K562 (cell line): Measurements from ENCODE around the gene NUBP2. TPM values are rescaled to one million over a fixed set of nuclear protein-coding genes. Genes with fewer than 3 reads are reported as not detected.

Experiments
- ATAC-seq: fragments of 200-7000 bp; cut with Tn5 transposase; 3 replicates; pipeline ENCODE4 v1.9.1; 2020; ENCODE audit warnings: moderate library complexity
- BruUV-seq: library from RNA; stranded (reverse); fragments of 400-500 nt; replicated peaks from 2 replicates; lab custom pipeline; 2021; lab: Mats Ljungman, UMichigan
- CTCF ChIA-PET: fragments of 300-600 bp; formaldehyde crosslinking; extraction: SDS; loops from one replicate; lab custom pipeline; 2021; ENCODE audit warnings: low intra/inter-chr PET ratio; lab: Yijun Ruan, JAX
- POLR2A ChIA-PET: fragments of 300-600, 350-650 bp; sonication (Branson Sonifier 250); formaldehyde crosslinking; extraction: SDS; loops from one replicate; lab custom pipeline; 2021; ENCODE audit warnings: antibody characterized with exemption, inconsistent platforms; lab: Yijun Ruan, JAX
- DNase-seq, 4 experiments: peaks; one replicate each; pipeline versions ENCODE4 v3.0.0 to v3.0.0-alpha.2; 2011 to 2018; ENCODE audit warnings: low spot score in 3 of 4, mixed read lengths in 3 of 4; ENCODE audit errors: extremely low read depth in 1 of 4
- FAIRE-seq: peaks from 2 replicates; lab custom pipeline; 2011; peaks lifted over from hg19 to GRCh38; lab: Jason Lieb, UNC
- H2AFZ ChIP-seq: 2 replicates; pipeline ENCODE4 v1.6.0; 2011; ENCODE audit warnings: low read depth, low read length, control low read depth, inconsistent platforms
- H3K27ac ChIP-seq: fragments of 200-600 bp; 3 replicates; pipeline ENCODE4 v1.8.0; 2011; ENCODE audit warnings: low read depth, mild to moderate bottlenecking, control low read depth, inconsistent platforms, low read length, moderate library complexity, mixed read lengths; ENCODE audit errors: extremely low read depth
- H3K27me3 ChIP-seq, 2 experiments: fragments of 300-600 bp in 1 of 2; 2 replicates in 1 of 2; 3 replicates in 1 of 2; pipeline versions ENCODE4 v1.6.0 to v1.8.0; 2011; ENCODE audit warnings: inconsistent platforms in 2 of 2, low read length in 2 of 2, mild to moderate bottlenecking in 1 of 2, mixed read lengths in 1 of 2, moderate library complexity in 1 of 2; ENCODE audit not compliant: control insufficient read depth in 2 of 2, insufficient read depth in 2 of 2
- H3K36me3 ChIP-seq: fragments of 300-600 bp; 3 replicates; pipeline ENCODE4 v1.8.0; 2011; ENCODE audit warnings: mild to moderate bottlenecking, low read length, inconsistent platforms; ENCODE audit not compliant: control insufficient read depth, insufficient read depth
- H3K4me1 ChIP-seq, 2 experiments: fragments of 200-600 bp in 1 of 2; replicated peaks in 1 of 2; 2 replicates in 1 of 2; 3 replicates in 1 of 2; pipeline versions ENCODE4 v1.5.1 to v1.8.0; 2011; ENCODE audit warnings: inconsistent platforms in 2 of 2, low read length in 2 of 2, mild to moderate bottlenecking in 1 of 2, mixed read lengths in 1 of 2, moderate library complexity in 1 of 2; ENCODE audit not compliant: control insufficient read depth in 2 of 2, insufficient read depth in 2 of 2
- H3K4me2 ChIP-seq: 2 replicates; pipeline ENCODE4 v1.6.1; 2011; ENCODE audit warnings: low read length, control low read depth, inconsistent platforms, mixed read lengths; ENCODE audit not compliant: insufficient read depth
- H3K4me3 ChIP-seq: fragments of 200-600 bp; sonication (generic), shearing (Covaris generic); 2 replicates; pipeline ENCODE4 v1.5.1; 2016; ENCODE audit warnings: control low read depth, inconsistent platforms
- H3K79me2 ChIP-seq: fragments of 200-600 bp; 3 replicates; pipeline ENCODE4 v1.8.0; 2011; ENCODE audit warnings: low read length, inconsistent platforms; ENCODE audit not compliant: control insufficient read depth, insufficient read depth
- H3K9ac ChIP-seq, 2 experiments: 2 replicates each; pipeline versions ENCODE4 v1.6.0 to v1.6.1; 2011; ENCODE audit warnings: low read depth in 2 of 2, low read length in 2 of 2, control low read depth in 1 of 2, inconsistent platforms in 1 of 2, mild to moderate bottlenecking in 1 of 2, mixed read lengths in 1 of 2; ENCODE audit not compliant: insufficient read depth in 1 of 2
- H3K9me1 ChIP-seq: one replicate; pipeline ENCODE4 v1.6.0; 2011; ENCODE audit warnings: inconsistent platforms, mild to moderate bottlenecking, low read length, moderate library complexity; ENCODE audit not compliant: control insufficient read depth, insufficient read depth
- H3K9me3 ChIP-seq: replicated peaks from 2 replicates; pipeline ENCODE4 v1.5.1; 2011; ENCODE audit warnings: low read depth, low read length, inconsistent platforms; ENCODE audit not compliant: control insufficient read depth, insufficient read depth
- H4K20me1 ChIP-seq: replicated peaks from 2 replicates; pipeline ENCODE4 v1.6.1; 2011; ENCODE audit warnings: low read length, inconsistent platforms, mixed read lengths; ENCODE audit not compliant: control insufficient read depth, insufficient read depth
- BDP1 ChIP-seq: IDR thresholded peaks from 3 replicates; pipeline ENCODE4 v1.6.1; 2011; ENCODE audit not compliant: insufficient read length, insufficient read depth
- CXXC5 ChIP-seq: fragments of 250-450 bp; sonication (Bioruptor Pico); IDR thresholded peaks from 2 replicates; pipeline ENCODE4 v1.8.0; 2022; ENCODE audit warnings: inconsistent platforms, mild to moderate bottlenecking, moderate library complexity
- DNMT1 ChIP-seq: fragments of 450-650 bp; IDR thresholded peaks from 2 replicates; pipeline ENCODE4 v1.6.1; 2016; ENCODE audit warnings: antibody characterized with exemption, mild to moderate bottlenecking
- EP400 ChIP-seq: fragments of 450-650 bp; IDR thresholded peaks from 2 replicates; pipeline ENCODE4 v1.6.1; 2017; ENCODE audit warnings: antibody characterized with exemption, mild to moderate bottlenecking, moderate library complexity
- KDM1A ChIP-seq, 2 experiments: fragments of 450-650 bp; IDR thresholded peaks; 2 replicates each; pipeline ENCODE4 v1.6.1; 2016; ENCODE audit warnings: mild to moderate bottlenecking in 2 of 2
- SIN3B ChIP-seq: fragments of 450-650 bp; IDR thresholded peaks from 2 replicates; pipeline ENCODE4 v1.6.1; 2017; ENCODE audit warnings: low read depth, mild to moderate bottlenecking, moderate library complexity
- SMARCB1 ChIP-seq: IDR thresholded peaks from 2 replicates; pipeline ENCODE4 v1.6.1; 2011; ENCODE audit warnings: improper control_type of control experiment, low read depth; ENCODE audit not compliant: insufficient read length
- ZBTB1 ChIP-seq: sonication (generic); formaldehyde crosslinking; IDR thresholded peaks from 2 replicates; pipeline ENCODE4 v1.8.1; 2023; ENCODE audit warnings: missing genetic modification reagents, low read depth, mild to moderate bottlenecking, borderline replicate concordance
- ZBTB8A ChIP-seq: fragments of 450-650 bp; IDR thresholded peaks from 2 replicates; pipeline ENCODE4 v1.6.1; 2018; ENCODE audit warnings: mild to moderate bottlenecking, moderate library complexity; ENCODE audit not compliant: partially characterized antibody
- ZFP36 ChIP-seq: fragments of 150-350 bp; IDR thresholded peaks from 2 replicates; pipeline ENCODE4 v1.6.1; 2018; ENCODE audit warnings: low read length, low read depth; ENCODE audit not compliant: partially characterized antibody
- ZNF436 ChIP-seq: fragments of 250-450, 450-650 bp; sonication (Bioruptor Pico); formaldehyde crosslinking; IDR thresholded peaks from 2 replicates; pipeline ENCODE4 v1.7.0; 2020; ENCODE audit warnings: mild to moderate bottlenecking
- ZNF778 ChIP-seq: fragments of 450-650 bp; formaldehyde crosslinking; IDR thresholded peaks from 2 replicates; pipeline ENCODE4 v1.4.0; 2020; ENCODE audit warnings: mild to moderate bottlenecking, moderate library complexity
- WGBS: fragments of 100-300 bp; shearing (Covaris generic); methylation state at CpG from one replicate; pipeline ENCODE4 v1.1.6; 2016; ENCODE audit warnings: low coverage, mixed read lengths; ENCODE audit not compliant: insufficient coverage; ENCODE audit errors: missing lambda C conversion rate; 5-methylcytosine and 5-hydroxymethylcytosine counted together
- in situ Hi-C: fragments of 300-500 bp; cut with MboI; formaldehyde crosslinking; loops from 4 replicates; pipeline ENCODE4 v1.15.0; 2018; ENCODE audit warnings: inconsistent platforms, mixed read lengths
- intact Hi-C: fragments of 100-400 bp; cut with micrococcal nuclease; formaldehyde crosslinking; loops from 2 replicates; pipeline ENCODE4 v1.14.2; 2022
- polyA plus RNA-seq, 8 experiments: library from polyadenylated mRNA; depleted of rRNA in 4 of 8; stranded (reverse) in 5 of 8; unstranded in 3 of 8; fragments of >200 nt; fragmentation: Nextera tagmentation in 2 of 8; fragmentation: Illumina TruSeq in 1 of 8; extraction: Ambion mirVana in 2 of 8; extraction: Trizol in 1 of 8; gene quantifications; 2 replicates each; pipeline versions ENCODE4 v1.2.1 to v1.2.3, GENCODE V29; 2011 to 2014; ENCODE audit warnings: inconsistent platforms in 1 of 8, missing spikeins in 1 of 8
- total RNA-seq, 7 experiments: library from RNA; depleted of rRNA in 6 of 7; stranded (reverse); fragments of >200 nt in 6 of 7; fragmentation: Illumina TruSeq in 2 of 7; extraction: Trizol in 2 of 7; gene quantifications; 2 replicates each; pipeline versions ENCODE4 v1.2.1 to v1.2.3, GENCODE V29; 2011 to 2021; ENCODE audit warnings: low replicate concordance in 1 of 7
- TF ChIP-seq, protein P1 (sequence below), 2 experiments: fragments of 200-800 bp in 1 of 2; sonication (Bioruptor generic) in 1 of 2; sonication (generic) in 1 of 2; formaldehyde crosslinking in 1 of 2; IDR thresholded peaks in 1 of 2; conservative IDR thresholded peaks in 1 of 2; 2 replicates each; pipeline versions ENCODE4 v1.5.0 to v1.6.1; 2016 to 2020; ENCODE audit warnings: missing compliant biosample characterization in 1 of 2, missing genetic modification characterization in 1 of 2, missing genetic modification reagents in 1 of 2
- TF ChIP-seq, protein P2 (sequence below): sonication (generic); formaldehyde crosslinking; IDR thresholded peaks from 2 replicates; pipeline ENCODE4 v1.8.1; 2023; ENCODE audit warnings: mild to moderate bottlenecking, missing genetic modification reagents
- TF ChIP-seq, protein P3 (sequence below): sonication (generic); formaldehyde crosslinking; IDR thresholded peaks from 2 replicates; pipeline ENCODE4 v1.8.0; 2023; ENCODE audit warnings: mild to moderate bottlenecking, missing genetic modification reagents

Gene NUBP2
- total and polyA plus RNA-seq, 9 of the 15 experiments (the other 6 are each of a cell fraction or from before 2014, with no cell fraction given), result 1.8 to 115 (median 24.0) TPM

DNA sequence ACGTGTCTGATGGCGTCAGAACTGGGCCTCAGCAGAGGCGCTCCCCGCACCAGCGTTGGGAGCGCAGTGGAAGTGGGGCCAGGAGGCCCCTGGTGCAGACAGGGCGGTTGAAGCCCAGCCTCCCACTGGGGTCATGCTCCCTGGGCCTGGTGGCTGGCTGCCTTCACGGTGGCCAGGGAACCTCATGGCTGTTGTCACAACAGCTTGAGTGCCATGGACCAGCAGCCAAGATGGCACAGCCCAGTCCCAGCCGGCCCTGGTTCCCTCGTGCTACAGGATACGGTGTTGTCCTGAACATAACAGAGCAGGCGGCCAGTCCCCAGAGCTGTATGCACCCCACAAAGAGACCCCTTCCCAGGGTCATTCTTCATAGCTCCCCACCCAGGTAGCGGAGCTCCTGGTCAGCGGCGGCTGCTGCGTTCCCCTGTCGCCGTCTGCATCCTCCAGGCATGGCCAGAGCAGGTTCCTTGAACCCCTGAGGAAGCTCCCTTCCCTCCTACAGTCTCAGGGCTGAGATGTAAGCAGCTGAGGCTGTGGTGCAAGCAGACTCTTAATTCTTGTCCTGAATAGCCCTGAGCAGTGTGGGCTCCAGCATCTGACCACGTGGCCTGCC is 41.1 kb upstream of the NUBP2 start:
- in situ Hi-C loops (no loop called here), intact Hi-C loops (no loop called here)
- Histone ChIP-seq H3K36me3 (peaks cover 18% of the 10 kb centered on the region; the same call in 1 of the 3 replicates), H3K27me3 (no peaks in the 10 kb centered on the region; a peak in 1 of 5 replicates), H3K79me2 (no peaks in the 10 kb centered on the region), H3K4me1 (peaks cover 0 to 46% of the 10 kb centered on the region in 2 experiments; a peak in 2 of 5 replicates), H2AFZ (no peak overlapping the region), H3K9me1 (no peaks in the 10 kb centered on the region), H3K9ac (peak overlapping the region in 1 of 2 experiments; percentile 68; a peak in 1 of 4 replicates), H3K9me3 (peaks cover 15% of the 10 kb centered on the region), H3K4me3 (no peak overlapping the region), H3K27ac (no peak overlapping the region), H4K20me1 (no peaks in the 10 kb centered on the region), H3K4me2 (no peak overlapping the region)
- CTCF ChIA-PET, result no interaction called here
- no TSS peak for BruUV-seq
- no peak for FAIRE-seq
- DNase-seq, result no peak
- POLR2A ChIA-PET, result interaction anchor here (0.5 kb wide), 1 partner anchor 13 kb away, joined by 3 read pairs; no protein-coding TSS in a partner anchor
- WGBS, result 93% methylated on average over 19 of the region's 19 CpGs
- ATAC-seq, result no peak
- TF ChIP-seq KDM1A (IDR thresholded peaks at IDR 0.05), result no peak
- TF ChIP-seq ZNF778 (CRISPR knock-in tag), result no peak
- TF ChIP-seq, protein P1, sequence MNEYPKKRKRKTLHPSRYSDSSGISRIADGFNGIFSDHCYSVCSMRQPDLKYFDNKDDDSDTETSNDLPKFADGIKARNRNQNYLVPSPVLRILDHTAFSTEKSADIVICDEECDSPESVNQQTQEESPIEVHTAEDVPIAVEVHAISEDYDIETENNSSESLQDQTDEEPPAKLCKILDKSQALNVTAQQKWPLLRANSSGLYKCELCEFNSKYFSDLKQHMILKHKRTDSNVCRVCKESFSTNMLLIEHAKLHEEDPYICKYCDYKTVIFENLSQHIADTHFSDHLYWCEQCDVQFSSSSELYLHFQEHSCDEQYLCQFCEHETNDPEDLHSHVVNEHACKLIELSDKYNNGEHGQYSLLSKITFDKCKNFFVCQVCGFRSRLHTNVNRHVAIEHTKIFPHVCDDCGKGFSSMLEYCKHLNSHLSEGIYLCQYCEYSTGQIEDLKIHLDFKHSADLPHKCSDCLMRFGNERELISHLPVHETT (CRISPR knock-in tag; conservative IDR thresholded peaks at IDR 0.05 in 1 of 2, IDR thresholded peaks at IDR 0.05 in 1 of 2), result no peak
- TF ChIP-seq, protein P2, sequence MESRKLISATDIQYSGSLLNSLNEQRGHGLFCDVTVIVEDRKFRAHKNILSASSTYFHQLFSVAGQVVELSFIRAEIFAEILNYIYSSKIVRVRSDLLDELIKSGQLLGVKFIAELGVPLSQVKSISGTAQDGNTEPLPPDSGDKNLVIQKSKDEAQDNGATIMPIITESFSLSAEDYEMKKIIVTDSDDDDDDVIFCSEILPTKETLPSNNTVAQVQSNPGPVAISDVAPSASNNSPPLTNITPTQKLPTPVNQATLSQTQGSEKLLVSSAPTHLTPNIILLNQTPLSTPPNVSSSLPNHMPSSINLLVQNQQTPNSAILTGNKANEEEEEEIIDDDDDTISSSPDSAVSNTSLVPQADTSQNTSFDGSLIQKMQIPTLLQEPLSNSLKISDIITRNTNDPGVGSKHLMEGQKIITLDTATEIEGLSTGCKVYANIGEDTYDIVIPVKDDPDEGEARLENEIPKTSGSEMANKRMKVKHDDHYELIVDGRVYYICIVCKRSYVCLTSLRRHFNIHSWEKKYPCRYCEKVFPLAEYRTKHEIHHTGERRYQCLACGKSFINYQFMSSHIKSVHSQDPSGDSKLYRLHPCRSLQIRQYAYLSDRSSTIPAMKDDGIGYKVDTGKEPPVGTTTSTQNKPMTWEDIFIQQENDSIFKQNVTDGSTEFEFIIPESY, result no peak
- TF ChIP-seq ZBTB1, result no peak
- no peak for TF ChIP-seq SMARCB1
- TF ChIP-seq ZBTB8A, result no peak
- TF ChIP-seq, protein P3, sequence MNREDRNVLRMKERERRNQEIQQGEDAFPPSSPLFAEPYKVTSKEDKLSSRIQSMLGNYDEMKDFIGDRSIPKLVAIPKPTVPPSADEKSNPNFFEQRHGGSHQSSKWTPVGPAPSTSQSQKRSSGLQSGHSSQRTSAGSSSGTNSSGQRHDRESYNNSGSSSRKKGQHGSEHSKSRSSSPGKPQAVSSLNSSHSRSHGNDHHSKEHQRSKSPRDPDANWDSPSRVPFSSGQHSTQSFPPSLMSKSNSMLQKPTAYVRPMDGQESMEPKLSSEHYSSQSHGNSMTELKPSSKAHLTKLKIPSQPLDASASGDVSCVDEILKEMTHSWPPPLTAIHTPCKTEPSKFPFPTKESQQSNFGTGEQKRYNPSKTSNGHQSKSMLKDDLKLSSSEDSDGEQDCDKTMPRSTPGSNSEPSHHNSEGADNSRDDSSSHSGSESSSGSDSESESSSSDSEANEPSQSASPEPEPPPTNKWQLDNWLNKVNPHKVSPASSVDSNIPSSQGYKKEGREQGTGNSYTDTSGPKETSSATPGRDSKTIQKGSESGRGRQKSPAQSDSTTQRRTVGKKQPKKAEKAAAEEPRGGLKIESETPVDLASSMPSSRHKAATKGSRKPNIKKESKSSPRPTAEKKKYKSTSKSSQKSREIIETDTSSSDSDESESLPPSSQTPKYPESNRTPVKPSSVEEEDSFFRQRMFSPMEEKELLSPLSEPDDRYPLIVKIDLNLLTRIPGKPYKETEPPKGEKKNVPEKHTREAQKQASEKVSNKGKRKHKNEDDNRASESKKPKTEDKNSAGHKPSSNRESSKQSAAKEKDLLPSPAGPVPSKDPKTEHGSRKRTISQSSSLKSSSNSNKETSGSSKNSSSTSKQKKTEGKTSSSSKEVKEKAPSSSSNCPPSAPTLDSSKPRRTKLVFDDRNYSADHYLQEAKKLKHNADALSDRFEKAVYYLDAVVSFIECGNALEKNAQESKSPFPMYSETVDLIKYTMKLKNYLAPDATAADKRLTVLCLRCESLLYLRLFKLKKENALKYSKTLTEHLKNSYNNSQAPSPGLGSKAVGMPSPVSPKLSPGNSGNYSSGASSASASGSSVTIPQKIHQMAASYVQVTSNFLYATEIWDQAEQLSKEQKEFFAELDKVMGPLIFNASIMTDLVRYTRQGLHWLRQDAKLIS (CRISPR knock-in tag), result no peak
- TF ChIP-seq ZFP36, result no peak
- no peak for TF ChIP-seq EP400
- no peak for TF ChIP-seq DNMT1
- no peak for TF ChIP-seq CXXC5 (CRISPR knock-in tag)
- no peak for TF ChIP-seq BDP1
- TF ChIP-seq SIN3B, result no peak
- no peak for TF ChIP-seq ZNF436
